HepG2 (cell line): ENCODE data around the gene POC1A. TPM values are rescaled to one million over a fixed set of nuclear protein-coding genes. Genes with fewer than 3 reads are reported as not detected.

Experiments
- ARHGAP35 ChIP-seq: sonication (generic); formaldehyde crosslinking; IDR thresholded peaks from 2 replicates; pipeline ENCODE4 v1.9.0; 2022; ENCODE audit warnings: mild to moderate bottlenecking, inconsistent platforms, moderate library complexity, missing genetic modification reagents, borderline replicate concordance
- GABPB1 ChIP-seq: IDR thresholded peaks from 2 replicates; pipeline ENCODE4 v1.6.1; 2016; ENCODE audit warnings: mild to moderate bottlenecking, missing genetic modification reagents, moderate library complexity, missing compliant biosample characterization
- HNRNPLL ChIP-seq: fragments of 200-400 bp; formaldehyde crosslinking; IDR thresholded peaks from 2 replicates; pipeline ENCODE4 v1.6.1; 2017; ENCODE audit warnings: mild to moderate bottlenecking, low read depth, low read length; ENCODE audit not compliant: poor library complexity, severe bottlenecking
- JUND ChIP-seq: sonication (generic); formaldehyde crosslinking; IDR thresholded peaks from 2 replicates; pipeline ENCODE4 v1.8.0; 2022; ENCODE audit warnings: mild to moderate bottlenecking, missing genetic modification reagents
- KDM1A ChIP-seq: IDR thresholded peaks from 2 replicates; pipeline ENCODE4 v1.6.1; 2016; ENCODE audit warnings: missing compliant biosample characterization
- NFIB ChIP-seq: sonication (generic); formaldehyde crosslinking; IDR thresholded peaks from 2 replicates; pipeline ENCODE4 v1.9.0; 2021; ENCODE audit warnings: missing genetic modification reagents, mild to moderate bottlenecking, borderline replicate concordance
- POLR2A ChIP-seq, 2 experiments: IDR thresholded peaks; 2 replicates each; pipeline ENCODE4 v1.6.1; 2011; ENCODE audit warnings: low read depth in 2 of 2, low read length in 2 of 2, mild to moderate bottlenecking in 1 of 2, moderate library complexity in 1 of 2; ENCODE audit not compliant: insufficient read depth in 1 of 2
- SP2 ChIP-seq: sonication (generic); formaldehyde crosslinking; IDR thresholded peaks from 2 replicates; pipeline ENCODE4 v1.5.1; 2020; ENCODE audit warnings: mild to moderate bottlenecking, missing genetic modification reagents
- ZFAT ChIP-seq: sonication (generic); formaldehyde crosslinking; conservative IDR thresholded peaks from 2 replicates; pipeline ENCODE4 v1.8.1; 2023; ENCODE audit warnings: missing genetic modification reagents, inconsistent platforms
- ZNF547 ChIP-seq: sonication (generic); formaldehyde crosslinking; IDR thresholded peaks from 2 replicates; pipeline ENCODE4 v1.5.1; 2020; ENCODE audit warnings: mild to moderate bottlenecking, missing genetic modification reagents
- ZNF749 ChIP-seq: sonication (generic); formaldehyde crosslinking; IDR thresholded peaks from 2 replicates; pipeline ENCODE4 v1.8.0; 2022; ENCODE audit warnings: mild to moderate bottlenecking, missing genetic modification reagents, moderate library complexity, borderline replicate concordance
- ZNF879 ChIP-seq: sonication (generic); formaldehyde crosslinking; IDR thresholded peaks from 2 replicates; pipeline ENCODE4 v1.8.1; 2023; ENCODE audit warnings: missing genetic modification reagents
- polyA plus RNA-seq, 8 experiments: library from polyadenylated mRNA; depleted of rRNA in 3 of 8; stranded (reverse) in 7 of 8; unstranded in 1 of 8; fragments of >200 nt; fragmentation: Illumina TruSeq in 4 of 8; extraction: Trizol in 4 of 8; gene quantifications; 2 replicates each; pipeline versions ENCODE4 v1.2.1 to v1.2.3, GENCODE V29; 2011 to 2016; ENCODE audit warnings: low read depth in 4 of 8, missing spikeins in 1 of 8, mixed read lengths in 1 of 8; ENCODE audit not compliant: insufficient read depth in 1 of 8
- total RNA-seq, 5 experiments: library from RNA; depleted of rRNA; stranded (reverse); fragments of >200 nt; fragmentation: Illumina TruSeq; extraction: Trizol; gene quantifications; 2 replicates each; pipeline ENCODE4 v1.2.3, GENCODE V29; 2016; ENCODE audit warnings: low read depth in 1 of 5
- TF ChIP-seq, protein P1 (sequence below): sonication (generic); formaldehyde crosslinking; IDR thresholded peaks from 2 replicates; pipeline ENCODE4 v1.4.0; 2020; ENCODE audit warnings: low read depth, mild to moderate bottlenecking, missing genetic modification reagents
- TF ChIP-seq, protein P2 (sequence below): sonication (generic); formaldehyde crosslinking; IDR thresholded peaks from 2 replicates; pipeline ENCODE4 v1.4.0; 2020; ENCODE audit warnings: missing genetic modification reagents
- TF ChIP-seq, protein P3 (sequence below): sonication (generic); formaldehyde crosslinking; IDR thresholded peaks from 2 replicates; pipeline ENCODE4 v1.5.0; 2020; ENCODE audit warnings: mild to moderate bottlenecking, missing genetic modification reagents, moderate library complexity
- TF ChIP-seq, protein P4 (sequence below): sonication (generic); formaldehyde crosslinking; IDR thresholded peaks from 2 replicates; pipeline ENCODE4 v1.4.0; 2020; ENCODE audit warnings: mild to moderate bottlenecking, missing genetic modification reagents
- TF ChIP-seq, protein P5 (sequence below): sonication (generic); formaldehyde crosslinking; IDR thresholded peaks from 2 replicates; pipeline ENCODE4 v1.4.0; 2020; ENCODE audit warnings: mild to moderate bottlenecking, missing genetic modification reagents, borderline replicate concordance
- TF ChIP-seq, protein P6 (sequence below): sonication (generic); formaldehyde crosslinking; IDR thresholded peaks from 2 replicates; pipeline ENCODE4 v1.4.0; 2020; ENCODE audit warnings: missing genetic modification reagents; ENCODE audit errors: not compliant biosample characterization
- TF ChIP-seq, protein P7 (sequence below): sonication (generic); formaldehyde crosslinking; IDR thresholded peaks from 2 replicates; pipeline ENCODE4 v1.8.1; 2023; ENCODE audit warnings: mild to moderate bottlenecking, moderate library complexity, missing genetic modification reagents

Gene POC1A
- total and polyA plus RNA-seq, 2 of the 13 experiments (the other 11 are each of a cell fraction or from before 2014, with no cell fraction given) = 14.6 to 20.0 TPM

DNA sequence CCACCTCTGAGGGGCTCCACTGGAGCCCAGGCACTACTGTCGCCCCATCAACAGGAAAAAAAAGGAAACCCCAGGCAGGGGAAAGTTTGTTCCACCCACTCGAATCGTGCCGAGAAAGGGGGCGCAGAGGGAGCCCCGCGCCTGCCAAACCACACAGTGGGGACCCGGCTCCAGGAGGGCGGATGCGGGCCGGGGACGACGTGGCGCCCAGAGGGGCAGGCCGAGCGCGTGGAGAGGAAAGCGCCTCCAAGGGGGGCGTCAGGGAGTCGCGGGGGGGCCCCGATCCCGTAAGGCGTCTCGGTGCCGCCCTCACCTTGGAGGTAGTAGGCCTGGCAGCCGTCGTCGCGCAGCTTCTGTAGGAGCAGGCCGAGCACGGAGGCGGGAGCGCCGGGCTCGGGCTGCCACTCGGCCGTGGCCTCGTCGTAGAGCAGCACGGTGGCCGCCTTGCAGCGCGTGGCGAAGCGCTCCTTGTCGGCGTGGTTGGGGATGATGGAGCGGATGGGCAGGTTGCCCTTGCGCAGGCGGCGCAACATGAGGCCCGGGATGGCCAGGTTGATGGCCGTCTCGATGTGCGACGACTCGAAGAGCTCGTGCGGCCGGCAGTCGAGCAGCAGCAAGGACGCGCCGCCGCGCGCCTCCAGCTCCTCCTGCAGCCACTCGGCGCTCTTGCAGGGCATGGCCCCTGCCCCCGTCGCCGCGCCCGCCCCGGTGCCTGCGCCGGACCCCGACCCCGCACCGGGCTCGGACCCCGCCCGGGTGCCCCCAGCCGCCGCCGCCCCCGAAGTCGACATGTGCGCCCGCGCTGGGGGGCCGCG, 98.5 kb downstream of the POC1A start (continued):
- TF ChIP-seq, protein P1, sequence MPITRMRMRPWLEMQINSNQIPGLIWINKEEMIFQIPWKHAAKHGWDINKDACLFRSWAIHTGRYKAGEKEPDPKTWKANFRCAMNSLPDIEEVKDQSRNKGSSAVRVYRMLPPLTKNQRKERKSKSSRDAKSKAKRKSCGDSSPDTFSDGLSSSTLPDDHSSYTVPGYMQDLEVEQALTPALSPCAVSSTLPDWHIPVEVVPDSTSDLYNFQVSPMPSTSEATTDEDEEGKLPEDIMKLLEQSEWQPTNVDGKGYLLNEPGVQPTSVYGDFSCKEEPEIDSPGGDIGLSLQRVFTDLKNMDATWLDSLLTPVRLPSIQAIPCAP (CRISPR knock-in tag) = peak; percentile 46; the same call in 1 of the 2 replicates
- TF ChIP-seq, protein P2, sequence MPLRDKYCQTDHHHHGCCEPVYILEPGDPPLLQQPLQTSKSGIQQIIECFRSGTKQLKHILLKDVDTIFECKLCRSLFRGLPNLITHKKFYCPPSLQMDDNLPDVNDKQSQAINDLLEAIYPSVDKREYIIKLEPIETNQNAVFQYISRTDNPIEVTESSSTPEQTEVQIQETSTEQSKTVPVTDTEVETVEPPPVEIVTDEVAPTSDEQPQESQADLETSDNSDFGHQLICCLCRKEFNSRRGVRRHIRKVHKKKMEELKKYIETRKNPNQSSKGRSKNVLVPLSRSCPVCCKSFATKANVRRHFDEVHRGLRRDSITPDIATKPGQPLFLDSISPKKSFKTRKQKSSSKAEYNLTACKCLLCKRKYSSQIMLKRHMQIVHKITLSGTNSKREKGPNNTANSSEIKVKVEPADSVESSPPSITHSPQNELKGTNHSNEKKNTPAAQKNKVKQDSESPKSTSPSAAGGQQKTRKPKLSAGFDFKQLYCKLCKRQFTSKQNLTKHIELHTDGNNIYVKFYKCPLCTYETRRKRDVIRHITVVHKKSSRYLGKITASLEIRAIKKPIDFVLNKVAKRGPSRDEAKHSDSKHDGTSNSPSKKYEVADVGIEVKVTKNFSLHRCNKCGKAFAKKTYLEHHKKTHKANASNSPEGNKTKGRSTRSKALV (CRISPR knock-in tag) = peak; percentile 77; the same call in 1 of the 2 replicates
- TF ChIP-seq GABPB1 (CRISPR knock-in tag) = peak; percentile 66; the same call in 1 of the 2 replicates
- TF ChIP-seq, protein P3, sequence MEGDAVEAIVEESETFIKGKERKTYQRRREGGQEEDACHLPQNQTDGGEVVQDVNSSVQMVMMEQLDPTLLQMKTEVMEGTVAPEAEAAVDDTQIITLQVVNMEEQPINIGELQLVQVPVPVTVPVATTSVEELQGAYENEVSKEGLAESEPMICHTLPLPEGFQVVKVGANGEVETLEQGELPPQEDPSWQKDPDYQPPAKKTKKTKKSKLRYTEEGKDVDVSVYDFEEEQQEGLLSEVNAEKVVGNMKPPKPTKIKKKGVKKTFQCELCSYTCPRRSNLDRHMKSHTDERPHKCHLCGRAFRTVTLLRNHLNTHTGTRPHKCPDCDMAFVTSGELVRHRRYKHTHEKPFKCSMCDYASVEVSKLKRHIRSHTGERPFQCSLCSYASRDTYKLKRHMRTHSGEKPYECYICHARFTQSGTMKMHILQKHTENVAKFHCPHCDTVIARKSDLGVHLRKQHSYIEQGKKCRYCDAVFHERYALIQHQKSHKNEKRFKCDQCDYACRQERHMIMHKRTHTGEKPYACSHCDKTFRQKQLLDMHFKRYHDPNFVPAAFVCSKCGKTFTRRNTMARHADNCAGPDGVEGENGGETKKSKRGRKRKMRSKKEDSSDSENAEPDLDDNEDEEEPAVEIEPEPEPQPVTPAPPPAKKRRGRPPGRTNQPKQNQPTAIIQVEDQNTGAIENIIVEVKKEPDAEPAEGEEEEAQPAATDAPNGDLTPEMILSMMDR = peak; percentile 61
- TF ChIP-seq, protein P4, sequence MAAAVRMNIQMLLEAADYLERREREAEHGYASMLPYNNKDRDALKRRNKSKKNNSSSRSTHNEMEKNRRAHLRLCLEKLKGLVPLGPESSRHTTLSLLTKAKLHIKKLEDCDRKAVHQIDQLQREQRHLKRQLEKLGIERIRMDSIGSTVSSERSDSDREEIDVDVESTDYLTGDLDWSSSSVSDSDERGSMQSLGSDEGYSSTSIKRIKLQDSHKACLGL (CRISPR knock-in tag) = peak; percentile 91
- no peak for TF ChIP-seq ZFAT (CRISPR knock-in tag)
- TF ChIP-seq POLR2A (IDR thresholded peaks at IDR 0.05; ENCODE audit: insufficient read depth in 1 of 2, low read depth in 2 of 2, low read length in 2 of 2) = no peak
- TF ChIP-seq NFIB = 0 out of 2 replicates have a peak, but pooled peaks have one; percentile 20
- TF ChIP-seq KDM1A (CRISPR knock-in tag) = no peak
- TF ChIP-seq, protein P5, sequence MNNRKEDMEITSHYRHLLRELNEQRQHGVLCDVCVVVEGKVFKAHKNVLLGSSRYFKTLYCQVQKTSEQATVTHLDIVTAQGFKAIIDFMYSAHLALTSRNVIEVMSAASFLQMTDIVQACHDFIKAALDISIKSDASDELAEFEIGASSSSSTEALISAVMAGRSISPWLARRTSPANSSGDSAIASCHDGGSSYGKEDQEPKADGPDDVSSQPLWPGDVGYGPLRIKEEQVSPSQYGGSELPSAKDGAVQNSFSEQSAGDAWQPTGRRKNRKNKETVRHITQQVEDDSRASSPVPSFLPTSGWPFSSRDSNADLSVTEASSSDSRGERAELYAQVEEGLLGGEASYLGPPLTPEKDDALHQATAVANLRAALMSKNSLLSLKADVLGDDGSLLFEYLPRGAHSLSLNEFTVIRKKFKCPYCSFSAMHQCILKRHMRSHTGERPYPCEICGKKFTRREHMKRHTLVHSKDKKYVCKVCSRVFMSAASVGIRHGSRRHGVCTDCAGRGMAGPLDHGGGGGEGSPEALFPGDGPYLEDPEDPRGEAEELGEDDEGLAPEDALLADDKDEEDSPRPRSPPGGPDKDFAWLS (CRISPR knock-in tag) = no peak
- TF ChIP-seq, protein P6, sequence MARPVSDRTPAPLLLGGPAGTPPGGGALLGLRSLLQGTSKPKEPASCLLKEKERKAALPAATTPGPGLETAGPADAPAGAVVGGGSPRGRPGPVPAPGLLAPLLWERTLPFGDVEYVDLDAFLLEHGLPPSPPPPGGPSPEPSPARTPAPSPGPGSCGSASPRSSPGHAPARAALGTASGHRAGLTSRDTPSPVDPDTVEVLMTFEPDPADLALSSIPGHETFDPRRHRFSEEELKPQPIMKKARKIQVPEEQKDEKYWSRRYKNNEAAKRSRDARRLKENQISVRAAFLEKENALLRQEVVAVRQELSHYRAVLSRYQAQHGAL (CRISPR knock-in tag) = no peak
- peak; percentile 59 for TF ChIP-seq SP2 (CRISPR knock-in tag)
- peak; percentile 87; the same call in 1 of the 2 replicates for TF ChIP-seq ZNF879 (CRISPR knock-in tag)
- peak; percentile 91 for TF ChIP-seq HNRNPLL
- peak; percentile 62; the same call in 1 of the 2 replicates for TF ChIP-seq JUND
- TF ChIP-seq, protein P7, sequence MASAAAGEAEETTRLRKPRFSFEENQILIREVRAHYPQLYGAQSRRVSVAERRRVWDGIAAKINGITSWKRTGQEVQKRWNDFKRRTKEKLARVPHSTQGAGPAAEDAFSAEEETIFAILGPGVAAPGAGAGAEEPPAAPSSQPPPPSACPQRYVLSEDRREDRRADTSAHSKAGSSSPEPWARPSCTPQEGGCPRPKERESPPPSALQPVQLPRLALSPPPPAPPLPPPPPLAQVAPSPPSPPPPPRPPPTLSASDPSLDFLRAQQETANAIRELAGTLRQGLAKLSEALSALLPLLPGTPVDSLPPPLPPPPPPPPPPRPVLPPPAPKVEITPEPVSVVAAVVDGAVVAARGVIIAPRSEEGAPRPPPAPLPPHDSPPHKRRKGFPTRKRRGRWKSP = peak; percentile 63; the same call in 1 of the 2 replicates
- peak; percentile 71 for TF ChIP-seq ZNF749 (CRISPR knock-in tag)
- peak; percentile 72 for TF ChIP-seq ARHGAP35
- peak; percentile 97 for TF ChIP-seq ZNF547
